ENCODE results near the gene JPH2. TPM values are rescaled to one million over a fixed set of nuclear protein-coding genes. Genes with fewer than 3 reads are reported as not detected.

JPH2 gene
- total and polyA plus RNA-seq, 10 of the 15 experiments (the other 5 are each of a cell fraction or from before 2014, with no cell fraction given), result 0.16 TPM; not detected in 9

GRCh38 chr20:44123874-44124535 is 63.0 kb downstream of the JPH2 start (continued):
- TF ChIP-seq E4F1 (IDR thresholded peaks at IDR 0.05; ENCODE audit: borderline replicate concordance, partially characterized antibody) (no peak), PAX8 (IDR thresholded peaks at IDR 0.05) (no peak), ZBED1 (IDR thresholded peaks at IDR 0.05; ENCODE audit: borderline replicate concordance) (no peak), ZBTB33 (IDR thresholded peaks at IDR 0.05) (no peak), SMAD1 (IDR thresholded peaks at IDR 0.05; ENCODE audit: low read depth, partially characterized antibody) (no peak), SIX5 (IDR thresholded peaks at IDR 0.05; ENCODE audit: low read depth, low read length, severe bottlenecking) (no peak), PML (IDR thresholded peaks at IDR 0.05; ENCODE audit: low read length) (no peak), KAT2A (conservative IDR thresholded peaks at IDR 0.05; ENCODE audit: control insufficient read depth, low read depth, low read length) (no peak), IKZF1 (conservative IDR thresholded peaks at IDR 0.05) (no peak), SUZ12 (IDR thresholded peaks at IDR 0.05; ENCODE audit: unreplicated experiment) (no peak)

Data from GM12878 (cell line).